Endothelial cell of umbilical vein (primary cell): Measurements from ENCODE around the gene CCDC61.

ENCODE experiments used
- EZH2 ChIP-seq: IDR thresholded peaks from 2 replicates; pipeline ENCODE4 v1.6.1; 2012; ENCODE audit warnings: borderline replicate concordance, low read depth, mild to moderate bottlenecking, moderate library complexity, low read length, inconsistent platforms; ENCODE audit not compliant: severe bottlenecking
- JUN ChIP-seq: IDR thresholded peaks from 2 replicates; pipeline ENCODE4 v1.6.1; 2011; ENCODE audit warnings: borderline replicate concordance, low read depth; ENCODE audit not compliant: insufficient read length, insufficient read depth
- MAX ChIP-seq: IDR thresholded peaks from 2 replicates; pipeline ENCODE4 v1.6.1; 2011; ENCODE audit not compliant: insufficient read depth, insufficient read length
- MYC ChIP-seq: IDR thresholded peaks from one replicate; pipeline ENCODE4 v1.6.1; 2011; ENCODE audit warnings: mild to moderate bottlenecking, low read depth, low read length
- POLR2A ChIP-seq: IDR thresholded peaks from 2 replicates; pipeline ENCODE4 v1.6.1; 2012; ENCODE audit warnings: low read depth, mild to moderate bottlenecking, control low read depth, low read length
- POLR2AphosphoS5 ChIP-seq: IDR thresholded peaks from 2 replicates; pipeline ENCODE4 v1.6.1; 2012; ENCODE audit warnings: low read depth, mild to moderate bottlenecking, control low read depth, low read length, moderate library complexity; ENCODE audit not compliant: insufficient read depth
- TF ChIP-seq, protein P1 (sequence below), 2 donors: IDR thresholded peaks; 1 replicate in 1 of 2; 2 replicates in 1 of 2; pipeline ENCODE4 v1.5.1; 2011; ENCODE audit warnings: low read length in 2 of 2, mild to moderate bottlenecking in 2 of 2, moderate library complexity in 2 of 2, control low read depth in 1 of 2, inconsistent platforms in 1 of 2, low read depth in 1 of 2; ENCODE audit not compliant: insufficient read depth in 1 of 2; ENCODE audit errors: extremely low read depth in 1 of 2

DNA sequence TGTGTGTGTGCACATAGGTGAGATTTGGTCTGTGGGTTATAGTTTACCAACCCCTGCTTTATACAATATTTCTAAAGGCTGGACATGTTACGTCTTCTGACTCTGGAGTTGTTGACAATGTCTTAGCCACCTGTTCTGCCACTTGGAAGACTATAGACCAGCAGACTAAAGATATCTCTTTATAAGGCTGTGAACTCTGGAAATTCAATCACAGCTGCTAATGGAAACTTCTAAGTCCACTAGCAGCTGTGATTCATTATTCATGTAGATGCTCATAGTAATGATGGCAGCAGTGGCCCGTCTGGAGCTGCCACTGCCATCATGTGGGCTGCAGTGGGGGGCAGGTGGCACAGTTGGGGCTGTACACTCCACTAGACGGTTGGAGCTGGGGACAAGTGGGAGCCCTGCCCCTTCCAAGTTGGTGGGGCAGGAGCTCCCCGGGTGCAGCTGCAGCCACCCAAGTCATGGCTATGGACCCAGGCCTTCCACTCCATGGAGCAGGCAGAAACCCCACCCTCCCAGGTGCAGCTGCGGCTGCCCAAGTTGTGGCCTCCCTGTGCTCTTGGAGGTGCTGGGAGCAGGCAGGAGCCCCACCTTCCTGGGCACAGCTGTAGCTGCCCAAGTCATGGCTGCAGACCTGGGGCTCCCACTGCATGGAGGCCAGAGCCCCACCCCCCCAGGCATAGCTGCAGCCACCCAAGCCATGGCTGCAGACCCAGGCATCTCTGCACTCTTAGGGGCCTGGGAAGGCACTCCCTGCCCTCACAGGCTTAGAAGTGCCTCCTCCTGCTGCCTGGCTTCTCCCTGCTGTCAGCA lies 36.7 kb downstream of the CCDC61 start:
- TF ChIP-seq POLR2A (no peak), MAX (no peak), EZH2 (no peak), POLR2AphosphoS5 (no peak), MYC (no peak), JUN (no peak)
- TF ChIP-seq, protein P1, sequence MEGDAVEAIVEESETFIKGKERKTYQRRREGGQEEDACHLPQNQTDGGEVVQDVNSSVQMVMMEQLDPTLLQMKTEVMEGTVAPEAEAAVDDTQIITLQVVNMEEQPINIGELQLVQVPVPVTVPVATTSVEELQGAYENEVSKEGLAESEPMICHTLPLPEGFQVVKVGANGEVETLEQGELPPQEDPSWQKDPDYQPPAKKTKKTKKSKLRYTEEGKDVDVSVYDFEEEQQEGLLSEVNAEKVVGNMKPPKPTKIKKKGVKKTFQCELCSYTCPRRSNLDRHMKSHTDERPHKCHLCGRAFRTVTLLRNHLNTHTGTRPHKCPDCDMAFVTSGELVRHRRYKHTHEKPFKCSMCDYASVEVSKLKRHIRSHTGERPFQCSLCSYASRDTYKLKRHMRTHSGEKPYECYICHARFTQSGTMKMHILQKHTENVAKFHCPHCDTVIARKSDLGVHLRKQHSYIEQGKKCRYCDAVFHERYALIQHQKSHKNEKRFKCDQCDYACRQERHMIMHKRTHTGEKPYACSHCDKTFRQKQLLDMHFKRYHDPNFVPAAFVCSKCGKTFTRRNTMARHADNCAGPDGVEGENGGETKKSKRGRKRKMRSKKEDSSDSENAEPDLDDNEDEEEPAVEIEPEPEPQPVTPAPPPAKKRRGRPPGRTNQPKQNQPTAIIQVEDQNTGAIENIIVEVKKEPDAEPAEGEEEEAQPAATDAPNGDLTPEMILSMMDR (IDR thresholded peaks at IDR 0.05; ENCODE audit: extremely low read depth in 1 of 2, insufficient read depth in 1 of 2, low read depth in 1 of 2, low read length in 2 of 2), result no peak
